HCT116 (cell line): ENCODE results near the gene AGBL3. TPM values are rescaled to one million over a fixed set of nuclear protein-coding genes. Genes with fewer than 3 reads are reported as not detected.

Source experiments
- ATAC-seq: fragments of 200-7000 bp; cut with Tn5 transposase; 2 replicates; pipeline ENCODE4 v1.9.1; 2020; ENCODE audit warnings: mild to moderate bottlenecking, moderate library complexity
- BruUV-seq: library from RNA; stranded (reverse); fragments of 400-500 nt; replicated peaks from 2 replicates; lab custom pipeline; 2021; lab: Mats Ljungman, UMichigan
- CTCF ChIA-PET: fragments of 300-600 bp; sonication (Branson Sonifier 250); formaldehyde crosslinking; loops from one replicate; lab custom pipeline; 2021; ENCODE audit warnings: antibody characterized with exemption; lab: Charles Lee
- POLR2A ChIA-PET: fragments of 300-600, 350-600 bp; sonication (Branson Sonifier 250); formaldehyde crosslinking; loops from one replicate; lab custom pipeline; 2021; ENCODE audit warnings: antibody characterized with exemption; lab: Charles Lee
- RAD21 ChIA-PET, 2 experiments: fragments of 300-600 bp; sonication (Branson Sonifier 250); formaldehyde crosslinking; loops; one replicate each; lab custom pipeline; 2023; ENCODE audit warnings: low total read pairs in 2 of 2; ENCODE audit not compliant: uncharacterized antibody in 2 of 2, unreplicated experiment in 2 of 2, low non-redundant PET in 1 of 2; lab: Charles Lee
- DNase-seq: peaks from one replicate; pipeline ENCODE4 v3.0.0-alpha.2; 2010; ENCODE audit warnings: low read depth, low spot score
- H2AFZ ChIP-seq: fragments of 200-600 bp; shearing (Covaris generic), sonication (generic); 2 replicates; pipeline ENCODE4 v1.6.1; 2017; ENCODE audit warnings: low read depth, mixed run types, mixed read lengths, antibody characterized with exemption, low read length; ENCODE audit not compliant: poor library complexity, severe bottlenecking
- H3K27ac ChIP-seq: 2 replicates; pipeline ENCODE4 v1.5.1; 2012; ENCODE audit warnings: low read depth, low read length
- H3K27me3 ChIP-seq: fragments of 200-600 bp; sonication (generic); 2 replicates; pipeline ENCODE4 v1.6.1; 2016; ENCODE audit warnings: mixed run types, low read length, mixed read lengths; ENCODE audit not compliant: insufficient read depth
- H3K36me3 ChIP-seq, 2 experiments: fragments of 200-500 bp in 1 of 2; fragments of 200-600 bp in 1 of 2; sonication (Bioruptor generic) in 1 of 2; sonication (generic) in 1 of 2; 2 replicates each; pipeline versions ENCODE4 v1.5.1 to v1.6.1; 2014 to 2016; ENCODE audit warnings: low read length in 2 of 2, inconsistent platforms in 1 of 2, mixed read lengths in 1 of 2, mixed run types in 1 of 2; ENCODE audit not compliant: insufficient read depth in 2 of 2, control insufficient read depth in 1 of 2
- H3K4me1 ChIP-seq, 2 experiments: fragments of 200-600 bp in 1 of 2; sonication (generic) in 1 of 2; 2 replicates each; pipeline versions ENCODE4 v1.5.1 to v1.6.1; 2012 to 2017; ENCODE audit warnings: low read length in 2 of 2, inconsistent platforms in 1 of 2, mild to moderate bottlenecking in 1 of 2, mixed read lengths in 1 of 2, mixed run types in 1 of 2, moderate library complexity in 1 of 2; ENCODE audit not compliant: insufficient read depth in 2 of 2, control insufficient read depth in 1 of 2
- H3K4me2 ChIP-seq: fragments of 200-600 bp; sonication (generic); 2 replicates; pipeline ENCODE4 v1.6.1; 2017; ENCODE audit warnings: mixed run types, low read length, mixed read lengths
- H3K4me3 ChIP-seq, 2 experiments: fragments of 200-600 bp in 1 of 2; sonication (generic) in 1 of 2; replicated peaks in 1 of 2; 2 replicates each; pipeline ENCODE4 v1.5.1; 2011 to 2016; ENCODE audit warnings: low read length in 2 of 2, control low read depth in 1 of 2, low read depth in 1 of 2, mild to moderate bottlenecking in 1 of 2, mixed read lengths in 1 of 2, mixed run types in 1 of 2
- H3K79me2 ChIP-seq: fragments of 200-600 bp; sonication (generic); 2 replicates; pipeline ENCODE4 v1.6.1; 2017; ENCODE audit warnings: mild to moderate bottlenecking, mixed run types, low read length, moderate library complexity, mixed read lengths; ENCODE audit not compliant: insufficient read depth
- H3K9ac ChIP-seq: fragments of 200-600 bp; sonication (generic); 2 replicates; pipeline ENCODE4 v1.6.1; 2016; ENCODE audit warnings: low read length, mixed read lengths
- H3K9me2 ChIP-seq: fragments of 200-600 bp; sonication (generic), shearing (Covaris generic); 2 replicates; pipeline ENCODE4 v1.6.1; 2017; ENCODE audit warnings: mixed run types, mild to moderate bottlenecking, moderate library complexity; ENCODE audit not compliant: insufficient read depth
- H3K9me3 ChIP-seq, 2 experiments: fragments of 200-500 bp in 1 of 2; fragments of 200-600 bp in 1 of 2; sonication (Bioruptor generic) in 1 of 2; sonication (generic) in 1 of 2; 2 replicates each; pipeline ENCODE4 v1.6.1; 2014 to 2017; ENCODE audit warnings: low read length in 2 of 2, mixed read lengths in 2 of 2, inconsistent platforms in 1 of 2, low read depth in 1 of 2, mild to moderate bottlenecking in 1 of 2, mixed run types in 1 of 2, moderate library complexity in 1 of 2; ENCODE audit not compliant: control insufficient read depth in 1 of 2, insufficient read depth in 1 of 2
- H4K20me1 ChIP-seq: fragments of 200-600 bp; sonication (generic), shearing (Covaris generic); 2 replicates; pipeline ENCODE4 v1.6.1; 2017; ENCODE audit warnings: mixed run types, mild to moderate bottlenecking, moderate library complexity; ENCODE audit not compliant: insufficient read depth
- ATF3 ChIP-seq: IDR thresholded peaks from 2 replicates; pipeline ENCODE4 v1.6.1; 2012
- CBX3 ChIP-seq: IDR thresholded peaks from 2 replicates; pipeline ENCODE4 v1.6.1; 2012; ENCODE audit warnings: low read depth
- EZH2phosphoT487 ChIP-seq: fragments of 200-600 bp; IDR thresholded peaks from 2 replicates; pipeline ENCODE4 v1.6.1; 2018; ENCODE audit warnings: antibody characterized with exemption, borderline replicate concordance
- FOSL1 ChIP-seq: IDR thresholded peaks from 2 replicates; pipeline ENCODE4 v1.6.1; 2012; ENCODE audit warnings: low read depth
- JUND ChIP-seq: IDR thresholded peaks from 2 replicates; pipeline ENCODE4 v1.6.1; 2012
- POLR2A ChIP-seq: IDR thresholded peaks from 2 replicates; pipeline ENCODE4 v1.7.0; 2011; ENCODE audit warnings: borderline replicate concordance; ENCODE audit not compliant: insufficient read depth, insufficient read length; ENCODE audit errors: extremely low read depth
- POLR2AphosphoS5 ChIP-seq: IDR thresholded peaks from 2 replicates; pipeline ENCODE4 v1.6.1; 2011; ENCODE audit warnings: mild to moderate bottlenecking, low read depth, low read length, moderate library complexity
- SIN3A ChIP-seq: IDR thresholded peaks from 2 replicates; pipeline ENCODE4 v1.6.1; 2012; ENCODE audit warnings: low read depth
- SRF ChIP-seq: IDR thresholded peaks from 2 replicates; pipeline ENCODE4 v1.6.1; 2012; ENCODE audit warnings: low read depth
- YY1 ChIP-seq: IDR thresholded peaks from 2 replicates; pipeline ENCODE4 v1.6.1; 2011; ENCODE audit warnings: low read length, low read depth, moderate library complexity, mild to moderate bottlenecking; ENCODE audit not compliant: insufficient replicate concordance; ENCODE audit errors: extremely low read depth
- ZFX ChIP-seq: fragments of 450-650 bp; IDR thresholded peaks from 2 replicates; pipeline ENCODE4 v1.6.1; 2017
- ZNF274 ChIP-seq: fragments of 200-500 bp; sonication (Bioruptor generic); IDR thresholded peaks from 2 replicates; pipeline ENCODE4 v1.6.1; 2014; ENCODE audit warnings: mild to moderate bottlenecking, low read depth, low read length, inconsistent platforms
- intact Hi-C: fragments of 100-400 bp; cut with micrococcal nuclease; formaldehyde crosslinking; loops from 2 replicates; pipeline ENCODE4 v1.10.0; 2022
- total RNA-seq: library from RNA; stranded (reverse); gene quantifications from one replicate; pipeline ENCODE4 v1.2.1, GENCODE V29; 2021; ENCODE audit not compliant: unreplicated experiment
- TF ChIP-seq, protein P1 (sequence below): IDR thresholded peaks from 2 replicates; pipeline ENCODE4 v1.6.1; 2012; ENCODE audit warnings: low read depth
- TF ChIP-seq, protein P2 (sequence below): IDR thresholded peaks from 2 replicates; pipeline ENCODE4 v1.6.1; 2012
- TF ChIP-seq, protein P3 (sequence below): IDR thresholded peaks from 2 replicates; pipeline ENCODE4 v1.6.1; 2011; ENCODE audit warnings: mild to moderate bottlenecking, low read length, moderate library complexity; ENCODE audit not compliant: insufficient replicate concordance; ENCODE audit errors: extremely low read depth

Gene AGBL3
- total RNA-seq, 1 experiment from 2014 or later = 1.9 TPM

- TF ChIP-seq, protein P1, sequence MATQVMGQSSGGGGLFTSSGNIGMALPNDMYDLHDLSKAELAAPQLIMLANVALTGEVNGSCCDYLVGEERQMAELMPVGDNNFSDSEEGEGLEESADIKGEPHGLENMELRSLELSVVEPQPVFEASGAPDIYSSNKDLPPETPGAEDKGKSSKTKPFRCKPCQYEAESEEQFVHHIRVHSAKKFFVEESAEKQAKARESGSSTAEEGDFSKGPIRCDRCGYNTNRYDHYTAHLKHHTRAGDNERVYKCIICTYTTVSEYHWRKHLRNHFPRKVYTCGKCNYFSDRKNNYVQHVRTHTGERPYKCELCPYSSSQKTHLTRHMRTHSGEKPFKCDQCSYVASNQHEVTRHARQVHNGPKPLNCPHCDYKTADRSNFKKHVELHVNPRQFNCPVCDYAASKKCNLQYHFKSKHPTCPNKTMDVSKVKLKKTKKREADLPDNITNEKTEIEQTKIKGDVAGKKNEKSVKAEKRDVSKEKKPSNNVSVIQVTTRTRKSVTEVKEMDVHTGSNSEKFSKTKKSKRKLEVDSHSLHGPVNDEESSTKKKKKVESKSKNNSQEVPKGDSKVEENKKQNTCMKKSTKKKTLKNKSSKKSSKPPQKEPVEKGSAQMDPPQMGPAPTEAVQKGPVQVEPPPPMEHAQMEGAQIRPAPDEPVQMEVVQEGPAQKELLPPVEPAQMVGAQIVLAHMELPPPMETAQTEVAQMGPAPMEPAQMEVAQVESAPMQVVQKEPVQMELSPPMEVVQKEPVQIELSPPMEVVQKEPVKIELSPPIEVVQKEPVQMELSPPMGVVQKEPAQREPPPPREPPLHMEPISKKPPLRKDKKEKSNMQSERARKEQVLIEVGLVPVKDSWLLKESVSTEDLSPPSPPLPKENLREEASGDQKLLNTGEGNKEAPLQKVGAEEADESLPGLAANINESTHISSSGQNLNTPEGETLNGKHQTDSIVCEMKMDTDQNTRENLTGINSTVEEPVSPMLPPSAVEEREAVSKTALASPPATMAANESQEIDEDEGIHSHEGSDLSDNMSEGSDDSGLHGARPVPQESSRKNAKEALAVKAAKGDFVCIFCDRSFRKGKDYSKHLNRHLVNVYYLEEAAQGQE = no peak
- no peak for TF ChIP-seq POLR2A
- TF ChIP-seq, all 23 proteins: peak for 0
Measured at GRCh38 chr7:135091717-135092116, 105.4 kb downstream of the AGBL3 start (continued).

GRCh38 chr7:135094472-135095237 is 108.3 kb downstream of the AGBL3 start:
- ATAC-seq (no peak), DNase-seq (no peak)
- no peaks in the 10 kb centered on the region for H3K9me3 ChIP-seq
- ChIA-PET RAD21 (no interaction called here), POLR2A (no interaction called here), CTCF (no interaction called here)
- H3K4me3 ChIP-seq = no peak overlapping the region
- no peak overlapping the region for H2AFZ ChIP-seq
- no peaks in the 10 kb centered on the region for H3K36me3 ChIP-seq
- no TSS peak for BruUV-seq
- no peak overlapping the region for H3K9ac ChIP-seq
- H4K20me1 ChIP-seq = no peaks in the 10 kb centered on the region
- intact Hi-C loops = no loop called here
- H3K9me2 ChIP-seq = no peaks in the 10 kb centered on the region
- H3K27ac ChIP-seq = no peak overlapping the region
- H3K4me1 ChIP-seq = no peaks in the 10 kb centered on the region
- no peaks in the 10 kb centered on the region for H3K79me2 ChIP-seq
- no peak overlapping the region for H3K4me2 ChIP-seq
- H3K27me3 ChIP-seq = no peaks in the 10 kb centered on the region
- TF ChIP-seq ZNF274 (no peak), ZFX (no peak), SIN3A (no peak), POLR2AphosphoS5 (no peak), JUND (no peak), FOSL1 (no peak), CBX3 (no peak), YY1 (no peak), ATF3 (no peak), POLR2A (no peak), EZH2phosphoT487 (no peak), SRF (no peak)
- TF ChIP-seq, protein P2, sequence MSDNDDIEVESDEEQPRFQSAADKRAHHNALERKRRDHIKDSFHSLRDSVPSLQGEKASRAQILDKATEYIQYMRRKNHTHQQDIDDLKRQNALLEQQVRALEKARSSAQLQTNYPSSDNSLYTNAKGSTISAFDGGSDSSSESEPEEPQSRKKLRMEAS = no peak
- TF ChIP-seq, protein P1 = no peak
- TF ChIP-seq, protein P3, sequence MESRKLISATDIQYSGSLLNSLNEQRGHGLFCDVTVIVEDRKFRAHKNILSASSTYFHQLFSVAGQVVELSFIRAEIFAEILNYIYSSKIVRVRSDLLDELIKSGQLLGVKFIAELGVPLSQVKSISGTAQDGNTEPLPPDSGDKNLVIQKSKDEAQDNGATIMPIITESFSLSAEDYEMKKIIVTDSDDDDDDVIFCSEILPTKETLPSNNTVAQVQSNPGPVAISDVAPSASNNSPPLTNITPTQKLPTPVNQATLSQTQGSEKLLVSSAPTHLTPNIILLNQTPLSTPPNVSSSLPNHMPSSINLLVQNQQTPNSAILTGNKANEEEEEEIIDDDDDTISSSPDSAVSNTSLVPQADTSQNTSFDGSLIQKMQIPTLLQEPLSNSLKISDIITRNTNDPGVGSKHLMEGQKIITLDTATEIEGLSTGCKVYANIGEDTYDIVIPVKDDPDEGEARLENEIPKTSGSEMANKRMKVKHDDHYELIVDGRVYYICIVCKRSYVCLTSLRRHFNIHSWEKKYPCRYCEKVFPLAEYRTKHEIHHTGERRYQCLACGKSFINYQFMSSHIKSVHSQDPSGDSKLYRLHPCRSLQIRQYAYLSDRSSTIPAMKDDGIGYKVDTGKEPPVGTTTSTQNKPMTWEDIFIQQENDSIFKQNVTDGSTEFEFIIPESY = no peak
